GM12878 (cell line): Measurements from ENCODE around the gene APCDD1L. TPM values are rescaled to one million over a fixed set of nuclear protein-coding genes. Genes with fewer than 3 reads are reported as not detected.

ENCODE experiments used
- CBX5 ChIP-seq: sonication (generic); IDR thresholded peaks from 2 replicates; pipeline ENCODE4 v1.6.1; 2016; ENCODE audit warnings: low read depth, moderate library complexity, mild to moderate bottlenecking, inconsistent platforms
- HSF1 ChIP-seq: fragments of 150-350 bp; IDR thresholded peaks from 2 replicates; pipeline ENCODE4 v1.6.1; 2014; ENCODE audit warnings: mild to moderate bottlenecking, low read depth, low read length
- MXI1 ChIP-seq: fragments of 150-350 bp; IDR thresholded peaks from 2 replicates; pipeline ENCODE4 v1.6.1; 2011; ENCODE audit warnings: low read depth, mild to moderate bottlenecking, inconsistent platforms, low read length, improper control_type of control experiment
- PAX5 ChIP-seq: IDR thresholded peaks from 2 replicates; pipeline ENCODE4 v1.6.1; 2011; ENCODE audit warnings: low read depth, low read length, borderline replicate concordance
- RAD51 ChIP-seq: fragments of 450-650 bp; IDR thresholded peaks from 2 replicates; pipeline ENCODE4 v1.6.1; 2016; ENCODE audit warnings: moderate library complexity, mild to moderate bottlenecking, inconsistent platforms
- ZBTB40 ChIP-seq: fragments of 450-650 bp; IDR thresholded peaks from 2 replicates; pipeline ENCODE4 v1.6.1; 2016; ENCODE audit warnings: mild to moderate bottlenecking, moderate library complexity, borderline replicate concordance
- polyA plus RNA-seq, 11 experiments: library from polyadenylated mRNA; depleted of rRNA in 4 of 11; unstranded in 6 of 11; stranded (reverse) in 5 of 11; fragments of >200 nt; fragmentation: Nextera tagmentation in 4 of 11; fragmentation: Illumina TruSeq in 1 of 11; extraction: Ambion mirVana in 4 of 11; extraction: Trizol in 1 of 11; gene quantifications; 1 replicate in 1 of 11; 2 replicates in 10 of 11; pipeline versions ENCODE4 v1.2.1 to v1.2.3, GENCODE V29; 2011 to 2016; ENCODE audit warnings: inconsistent platforms in 2 of 11, missing spikeins in 2 of 11, low read depth in 1 of 11
- total RNA-seq, 4 experiments: library from RNA; depleted of rRNA in 3 of 4; stranded (reverse); fragments of >200 nt in 3 of 4; fragmentation: Illumina TruSeq in 1 of 4; extraction: Trizol in 1 of 4; gene quantifications; 2 replicates each; pipeline versions ENCODE4 v1.2.1 to v1.2.3, GENCODE V29; 2013 to 2021

APCDD1L gene
- total and polyA plus RNA-seq, 10 of the 15 experiments (the other 5 are each of a cell fraction or from before 2014, with no cell fraction given), result 0.14 to 0.50 TPM; not detected in 8

GRCh38 chr20:58424218-58424969 lies 90.8 kb downstream of the APCDD1L start (continued):
- TF ChIP-seq PAX5 (no peak), ZBTB40 (no peak), RAD51 (no peak), MXI1 (no peak), HSF1 (no peak), CBX5 (no peak)
- TF ChIP-seq, all 136 proteins: peak for 0
